Measurements from ENCODE around the gene EFCAB9. TPM values are rescaled to one million over a fixed set of nuclear protein-coding genes. Genes with fewer than 3 reads are reported as not detected.

EFCAB9 gene
- total and polyA plus RNA-seq, 7 donors: 0.08 TPM; not detected in 6

DNA sequence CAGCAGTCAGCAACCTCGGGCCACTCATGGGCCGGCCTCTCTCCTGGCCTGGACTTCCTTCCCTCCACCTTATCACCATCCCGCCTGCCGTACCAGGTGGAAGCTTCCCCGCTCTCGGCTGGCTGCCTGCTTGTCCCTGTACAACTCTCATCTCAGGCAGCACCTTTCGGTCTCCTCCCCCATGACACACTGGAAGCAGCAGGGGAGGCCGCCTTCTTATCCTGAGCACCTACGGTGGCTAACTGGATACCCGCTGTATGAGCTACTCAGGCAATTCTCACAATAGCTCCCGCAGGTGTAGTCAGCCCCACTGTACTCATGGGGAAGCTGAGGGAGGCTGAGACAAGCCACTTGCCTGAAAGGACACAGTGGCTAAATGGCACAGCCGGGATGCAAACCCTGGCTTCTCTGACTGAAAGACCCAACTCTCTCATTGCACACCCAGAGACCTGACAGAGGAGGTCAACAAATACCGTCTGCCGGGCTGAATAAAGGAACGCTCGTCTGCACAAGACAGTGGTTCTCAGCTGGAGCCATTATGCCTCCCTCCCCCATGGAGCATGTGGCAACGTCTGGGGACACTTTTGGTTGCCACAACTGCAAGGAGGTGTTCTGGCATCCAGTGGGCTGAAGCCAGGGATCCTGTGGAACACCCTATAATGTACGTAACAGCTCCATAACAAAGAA, 15.5 kb upstream of the EFCAB9 start:
- no peaks in the 10 kb centered on the region for H3K27me3 ChIP-seq (ENCODE audit: insufficient read depth in 3 of 3, low read length in 2 of 3)
- no peaks in the 10 kb centered on the region for H3K9me3 ChIP-seq
- H3K4me1 ChIP-seq: peaks cover 5% of the 10 kb centered on the region
- H3K36me3 ChIP-seq (ENCODE audit: insufficient read depth in 1 of 2, low read depth in 1 of 2): no peaks in the 10 kb centered on the region
- no peak overlapping the region for H3K4me3 ChIP-seq
- TF ChIP-seq, protein P1, sequence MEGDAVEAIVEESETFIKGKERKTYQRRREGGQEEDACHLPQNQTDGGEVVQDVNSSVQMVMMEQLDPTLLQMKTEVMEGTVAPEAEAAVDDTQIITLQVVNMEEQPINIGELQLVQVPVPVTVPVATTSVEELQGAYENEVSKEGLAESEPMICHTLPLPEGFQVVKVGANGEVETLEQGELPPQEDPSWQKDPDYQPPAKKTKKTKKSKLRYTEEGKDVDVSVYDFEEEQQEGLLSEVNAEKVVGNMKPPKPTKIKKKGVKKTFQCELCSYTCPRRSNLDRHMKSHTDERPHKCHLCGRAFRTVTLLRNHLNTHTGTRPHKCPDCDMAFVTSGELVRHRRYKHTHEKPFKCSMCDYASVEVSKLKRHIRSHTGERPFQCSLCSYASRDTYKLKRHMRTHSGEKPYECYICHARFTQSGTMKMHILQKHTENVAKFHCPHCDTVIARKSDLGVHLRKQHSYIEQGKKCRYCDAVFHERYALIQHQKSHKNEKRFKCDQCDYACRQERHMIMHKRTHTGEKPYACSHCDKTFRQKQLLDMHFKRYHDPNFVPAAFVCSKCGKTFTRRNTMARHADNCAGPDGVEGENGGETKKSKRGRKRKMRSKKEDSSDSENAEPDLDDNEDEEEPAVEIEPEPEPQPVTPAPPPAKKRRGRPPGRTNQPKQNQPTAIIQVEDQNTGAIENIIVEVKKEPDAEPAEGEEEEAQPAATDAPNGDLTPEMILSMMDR (IDR thresholded peaks at IDR 0.05): no peak
- H3K27ac ChIP-seq: peak overlapping the region; percentile 50
- intact Hi-C loops (cut with DNase I): no loop called here
- 76 to 87% (median 83%) methylated on average over 18 of the region's 18 CpGs for WGBS, 3 donors
- no peak for DNase-seq
- ATAC-seq: peak in 1 of 4 donors; percentile 14

DNA sequence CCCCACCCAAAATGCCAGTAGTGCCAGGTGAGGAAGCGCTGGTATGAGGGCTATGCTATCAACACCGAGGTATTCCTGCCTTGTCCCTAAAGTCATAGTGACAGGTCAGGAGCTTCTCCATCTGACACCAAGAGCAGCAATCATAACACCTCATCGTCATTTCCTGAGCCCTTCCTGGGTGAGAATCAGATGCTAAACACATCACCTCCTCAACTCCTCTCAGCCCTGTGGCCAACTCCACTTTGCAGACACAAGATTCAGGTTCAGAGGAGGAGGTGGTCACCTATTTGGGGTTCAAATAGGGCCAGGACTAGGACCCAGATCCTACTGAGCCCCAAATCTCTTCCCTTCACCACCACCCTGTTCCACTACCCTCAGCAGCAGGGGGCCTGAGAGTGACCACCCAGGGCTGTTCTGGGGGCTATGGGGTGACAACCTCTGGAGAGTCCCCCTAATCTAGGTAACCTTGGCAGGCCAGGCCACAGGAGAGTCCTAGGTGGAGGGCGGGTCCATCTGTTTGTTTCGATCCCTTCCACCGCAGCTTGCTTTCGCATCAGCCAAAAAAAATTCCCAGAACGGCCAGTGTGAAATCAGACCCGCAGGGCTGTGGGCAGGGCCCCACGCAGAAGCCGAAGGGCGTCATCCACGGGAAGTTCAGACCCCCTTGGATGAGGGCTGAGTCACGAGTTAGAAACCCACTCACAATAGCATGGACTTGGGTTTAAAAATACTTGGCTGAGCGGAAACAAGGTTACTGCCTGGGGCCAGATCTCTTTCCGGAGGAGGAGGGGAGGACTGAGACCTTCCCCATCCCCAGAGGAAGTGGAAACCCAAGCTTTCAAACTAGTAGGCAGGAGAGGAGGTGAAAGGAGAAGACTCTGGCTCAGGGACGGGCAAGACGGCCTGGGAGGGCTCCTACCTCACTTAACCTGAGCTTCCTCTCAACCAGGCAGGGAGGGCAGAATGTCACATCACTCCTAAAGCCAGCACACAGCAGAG, 14.7 kb upstream of the EFCAB9 start:
- H3K4me1 ChIP-seq: peaks cover 10% of the 10 kb centered on the region
- intact Hi-C loops (cut with DNase I): no loop called here
- H3K9me3 ChIP-seq: no peaks in the 10 kb centered on the region
- H3K4me3 ChIP-seq: peak overlapping the region; percentile 28
- H3K27me3 ChIP-seq (ENCODE audit: insufficient read depth in 3 of 3, low read length in 2 of 3): no peaks in the 10 kb centered on the region
- WGBS, 3 donors: 52 to 60% (median 58%) methylated on average over 18 of the region's 18 CpGs
- H3K27ac ChIP-seq: peak overlapping the region; percentile 50
- no peaks in the 10 kb centered on the region for H3K36me3 ChIP-seq (ENCODE audit: insufficient read depth in 1 of 2, low read depth in 1 of 2)
- TF ChIP-seq, protein P1 (IDR thresholded peaks at IDR 0.05): no peak
- DNase-seq (no peak), ATAC-seq (peak; percentile 26 to 53 (median 38))

DNA sequence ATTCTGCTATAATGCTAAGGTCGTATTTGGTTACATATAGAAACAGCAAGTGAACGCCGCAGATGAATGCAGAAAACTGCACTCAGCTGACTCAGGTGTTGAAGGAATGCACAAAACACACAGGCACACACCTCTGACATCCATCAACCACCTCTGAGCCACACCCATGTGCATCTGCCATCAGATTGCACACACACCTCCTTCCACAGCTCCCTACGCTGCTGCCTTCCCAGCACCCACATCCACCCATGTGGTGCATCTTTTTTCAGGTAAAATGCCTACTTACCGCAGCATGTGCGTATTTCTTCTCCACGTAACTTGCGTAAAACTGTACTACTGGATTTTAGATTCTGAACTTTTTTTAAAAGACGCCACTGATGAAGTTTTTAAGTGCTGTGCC, 13.0 kb upstream of the EFCAB9 start:
- no peak overlapping the region for H3K27ac ChIP-seq
- DNase-seq: no peak
- TF ChIP-seq, protein P1 (IDR thresholded peaks at IDR 0.05): no peak
- no peak for ATAC-seq
- intact Hi-C loops (cut with DNase I): no loop called here
- peaks cover 6% of the 10 kb centered on the region for H3K4me1 ChIP-seq
- no peaks in the 10 kb centered on the region for H3K36me3 ChIP-seq (ENCODE audit: insufficient read depth in 1 of 2, low read depth in 1 of 2)
- no peaks in the 10 kb centered on the region for H3K9me3 ChIP-seq
- WGBS, 3 donors: 88 to 97% (median 95%) methylated on average over 9 of the region's 9 CpGs
- H3K4me3 ChIP-seq: no peak overlapping the region
- H3K27me3 ChIP-seq (ENCODE audit: insufficient read depth in 3 of 3, low read length in 2 of 3): no peaks in the 10 kb centered on the region

DNA sequence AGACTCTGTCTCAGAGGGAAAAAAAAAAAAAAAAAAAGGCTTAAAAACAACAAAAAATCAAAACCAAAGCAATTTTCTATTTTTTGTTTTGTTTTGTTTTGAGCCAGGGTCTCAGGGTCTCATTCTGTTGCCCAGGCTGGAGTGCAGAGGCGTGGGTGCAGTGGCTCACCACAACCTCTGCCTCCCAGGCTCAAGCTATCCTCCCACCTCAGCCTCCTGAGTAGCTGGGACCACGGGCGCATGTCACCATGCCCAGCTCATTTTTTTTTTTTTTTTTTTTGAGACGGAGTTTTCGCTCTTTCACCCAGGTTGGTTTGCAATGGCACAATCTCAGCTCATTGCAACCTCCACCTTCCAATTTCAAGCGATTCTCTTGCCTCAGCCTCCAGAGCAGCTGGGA, 11.7 kb upstream of the EFCAB9 start:
- 93 to 98% (median 96%) methylated on average over 6 of the region's 6 CpGs for WGBS, 3 donors
- H3K4me1 ChIP-seq: peaks cover 13% of the 10 kb centered on the region
- no peaks in the 10 kb centered on the region for H3K36me3 ChIP-seq (ENCODE audit: insufficient read depth in 1 of 2, low read depth in 1 of 2)
- TF ChIP-seq, protein P1 (IDR thresholded peaks at IDR 0.05): no peak
- ATAC-seq: no peak
- H3K27ac ChIP-seq: no peak overlapping the region
- no peak overlapping the region for H3K4me3 ChIP-seq
- no peak for DNase-seq
- no peaks in the 10 kb centered on the region for H3K27me3 ChIP-seq (ENCODE audit: insufficient read depth in 3 of 3, low read length in 2 of 3)
- intact Hi-C loops (cut with DNase I): no loop called here
- no peaks in the 10 kb centered on the region for H3K9me3 ChIP-seq
